Measurements from ENCODE around the gene ZNF787. TPM values are rescaled to one million over a fixed set of nuclear protein-coding genes. Genes with fewer than 3 reads are reported as not detected.

ZNF787 gene
- total and polyA plus RNA-seq, 2 of the 4 experiments (the other 2 are of a cell fraction): 4.8 to 11.2 TPM

GRCh38 chr19:56066152-56067023, 54.7 kb downstream of the ZNF787 start:
- H3K4me3 ChIP-seq (ENCODE audit: insufficient read depth, low read depth, low read length): peak overlapping the region; percentile 10; the same call in 1 of the 2 replicates
- H2AFZ ChIP-seq (replicated peaks; ENCODE audit: low read length, poor library complexity): peak overlapping the region; percentile 91
- no peak overlapping the region for H3K14ac ChIP-seq (replicated peaks; ENCODE audit: low read depth, low read length)
- H3K23ac ChIP-seq (ENCODE audit: low read depth, low read length): no peak overlapping the region
- no peaks in the 10 kb centered on the region for H4K20me1 ChIP-seq (ENCODE audit: insufficient read depth, low read length)
- H2BK5ac ChIP-seq (ENCODE audit: low read depth, low read length, poor library complexity, severe bottlenecking): no peak overlapping the region
- H3K9me3 ChIP-seq (ENCODE audit: control insufficient read depth, insufficient read depth, low read length): no peaks in the 10 kb centered on the region
- H3K18ac ChIP-seq (ENCODE audit: low read depth, low read length): no peak overlapping the region
- ATAC-seq (ENCODE audit: low read depth): peak; percentile 97
- H3K27me3 ChIP-seq (ENCODE audit: control insufficient read depth, insufficient read depth, low read length): no peaks in the 10 kb centered on the region; the same call in 1 of the 2 replicates
- no peaks in the 10 kb centered on the region for H3K79me1 ChIP-seq (ENCODE audit: low read depth in 1 of 2, low read length in 2 of 2)
- no peak overlapping the region for H4K91ac ChIP-seq (ENCODE audit: insufficient read depth, low read depth, low read length)
- POLR2A ChIA-PET (ENCODE audit: unreplicated experiment): no interaction called here
- no peak for TF ChIP-seq BHLHE40 (IDR thresholded peaks at IDR 0.05; ENCODE audit: low read depth, low read length)
- peak; percentile 72 for TF ChIP-seq CTCF (conservative IDR thresholded peaks at IDR 0.05; ENCODE audit: low read depth, low read length)
- TF ChIP-seq MAZ (IDR thresholded peaks at IDR 0.05; ENCODE audit: borderline replicate concordance, low read depth, low read length): peak; percentile 41; the same call in 1 of the 2 replicates
- no peak for TF ChIP-seq CEBPB (IDR thresholded peaks at IDR 0.05; ENCODE audit: low read depth, low read length)
- TF ChIP-seq RCOR1 (IDR thresholded peaks at IDR 0.05; ENCODE audit: insufficient replicate concordance, low read length): no peak
- no peak for TF ChIP-seq FOS (IDR thresholded peaks at IDR 0.05; ENCODE audit: low read depth, low read length)
- TF ChIP-seq MXI1 (IDR thresholded peaks at IDR 0.05; ENCODE audit: borderline replicate concordance, low read depth, low read length): no peak
- TF ChIP-seq CHD1 (IDR thresholded peaks at IDR 0.05; ENCODE audit: low read depth, low read length): no peak
- TF ChIP-seq RFX5 (IDR thresholded peaks at IDR 0.05; ENCODE audit: low read depth, low read length): no peak
- TF ChIP-seq SMC3 (IDR thresholded peaks at IDR 0.05; ENCODE audit: low read depth, low read length): peak; percentile 55
- TF ChIP-seq RAD21 (IDR thresholded peaks at IDR 0.05; ENCODE audit: low read length): peak; percentile 67
- TF ChIP-seq NFE2L2 (IDR thresholded peaks at IDR 0.05; ENCODE audit: low read depth, low read length): no peak
- no peak for TF ChIP-seq ELK1 (IDR thresholded peaks at IDR 0.05; ENCODE audit: borderline replicate concordance, low read depth, low read length)
- no peaks in the 10 kb centered on the region for H3K4me1 ChIP-seq (ENCODE audit: control insufficient read depth, insufficient read depth, low read length)
- no peak overlapping the region for H4K5ac ChIP-seq (ENCODE audit: low read depth, low read length)
- BruUV-seq (replicated peaks): no TSS peak
- H3K36me3 ChIP-seq (ENCODE audit: control insufficient read depth, insufficient read depth, low read length): no peaks in the 10 kb centered on the region
- in situ Hi-C loops (cut with MboI; ENCODE audit: low sequenced_read_pairs) (loop anchor here (10.0 kb wide), 1 partner anchor 278 kb away; no protein-coding TSS in a partner anchor), intact Hi-C loops (cut with micrococcal nuclease) (loop anchor here (1.0 to 10.0 kb wide), 4 partner anchors 266 to 1038 kb away; no protein-coding TSS in a partner anchor), dilution Hi-C loops (cut with HindIII; ENCODE audit: low sequenced_read_pairs, unreplicated experiment) (no loop called here)
- H2AK5ac ChIP-seq (ENCODE audit: low read depth, low read length): no peak overlapping the region
- H3K9ac ChIP-seq (ENCODE audit: low read depth, low read length): no peak overlapping the region
- CTCF ChIA-PET: interaction anchor here (0.6 to 2.3 kb wide), 15 partner anchors 9 to 1033 kb away, joined by 3 to 18 read pairs (median 4); no protein-coding TSS in a partner anchor
- H2BK120ac ChIP-seq (ENCODE audit: low read depth, low read length): no peak overlapping the region
- H2BK15ac ChIP-seq (ENCODE audit: low read depth, low read length): no peak overlapping the region
- WGBS, 2 experiments (ENCODE audit: extremely low coverage in 2 of 2, insufficient read length in 1 of 2): 0% methylated on average over 2 of the region's 39 CpGs; no CpG with 5 or more reads in 1 of the 2 experiments
- no peak overlapping the region for H2BK20ac ChIP-seq (ENCODE audit: low read depth, low read length)
- no peak overlapping the region for H3K4ac ChIP-seq (ENCODE audit: low read depth, low read length)
- DNase-seq: peak; percentile 19
- no peak overlapping the region for H3K56ac ChIP-seq (ENCODE audit: extremely low read depth, insufficient read depth, low read length)
- no peak overlapping the region for H4K8ac ChIP-seq (ENCODE audit: low read depth in 2 of 2, low read length in 2 of 2)
- H3K9me1 ChIP-seq (ENCODE audit: insufficient read depth, low read length): no peaks in the 10 kb centered on the region
- H3K4me2 ChIP-seq (ENCODE audit: low read depth, low read length): peak overlapping the region; percentile 92
- no peak overlapping the region for H3K27ac ChIP-seq (ENCODE audit: insufficient read depth, low read length)
- H2AK9ac ChIP-seq (replicated peaks; ENCODE audit: low read depth, low read length, poor library complexity): no peak overlapping the region

Data from IMR-90 (cell line).